GM11168 (cell line): Measurements from ENCODE around the gene FBN2.

ENCODE experiments used
- in situ Hi-C: fragments of 300-500 bp; cut with MboI; formaldehyde crosslinking; loops from one replicate; pipeline ENCODE4 v1.12.0; 2022; ENCODE audit warnings: low sequenced_read_pairs; ENCODE audit not compliant: unreplicated experiment

Gene FBN2

GRCh38 chr5:128397876-128398275 is 140.2 kb downstream of the FBN2 start:
- in situ Hi-C loops = no loop called here

- in situ Hi-C loops = no loop called here
These were observed 143.0 kb downstream of the FBN2 start for GRCh38 chr5:128395073-128395472.

DNA sequence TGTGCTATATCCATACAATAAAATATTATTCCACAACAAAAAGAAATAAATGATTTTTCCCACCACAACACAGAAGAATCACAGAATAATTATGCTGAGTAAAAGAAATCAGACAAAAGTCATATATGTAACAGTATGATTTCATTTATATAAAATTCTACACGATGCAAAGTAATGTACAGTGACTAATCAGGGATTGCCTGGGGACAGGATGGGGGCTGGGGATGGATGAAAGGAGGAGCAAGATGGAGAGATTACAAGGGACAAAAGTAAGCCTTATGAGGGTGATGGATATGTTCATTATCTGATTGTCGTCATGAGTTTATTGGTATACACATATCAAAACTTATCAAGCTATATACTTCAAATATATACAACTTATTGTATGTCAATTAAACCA is 154.0 kb downstream of the FBN2 start:
- in situ Hi-C loops = no loop called here

- in situ Hi-C loops = no loop called here
These were observed 157.7 kb downstream of the FBN2 start for GRCh38 chr5:128380337-128380736.

GRCh38 chr5:128378632-128379031 is 159.4 kb downstream of the FBN2 start:
- in situ Hi-C loops = no loop called here

DNA sequence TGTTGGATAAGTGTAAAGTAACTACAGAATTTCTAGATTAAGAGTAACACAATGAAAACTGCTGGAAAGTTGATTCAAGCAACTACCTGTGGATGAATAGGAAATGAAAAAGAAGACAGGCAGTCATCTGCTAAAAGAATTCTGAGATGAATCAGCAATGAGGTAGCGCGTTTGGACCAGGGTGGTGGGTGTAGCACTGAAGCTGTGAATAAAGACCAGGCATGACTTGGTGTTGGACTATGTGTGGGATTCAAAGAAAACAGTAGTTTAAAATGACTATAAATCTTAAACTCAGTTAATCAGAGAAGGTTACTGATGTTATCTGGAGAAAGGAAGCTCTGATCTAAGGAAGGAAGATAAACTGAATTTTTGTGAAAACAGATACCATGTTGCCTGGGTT is 159.8 kb downstream of the FBN2 start:
- in situ Hi-C loops = no loop called here

GRCh38 chr5:128376577-128376976 is 161.5 kb downstream of the FBN2 start:
- in situ Hi-C loops = no loop called here

DNA sequence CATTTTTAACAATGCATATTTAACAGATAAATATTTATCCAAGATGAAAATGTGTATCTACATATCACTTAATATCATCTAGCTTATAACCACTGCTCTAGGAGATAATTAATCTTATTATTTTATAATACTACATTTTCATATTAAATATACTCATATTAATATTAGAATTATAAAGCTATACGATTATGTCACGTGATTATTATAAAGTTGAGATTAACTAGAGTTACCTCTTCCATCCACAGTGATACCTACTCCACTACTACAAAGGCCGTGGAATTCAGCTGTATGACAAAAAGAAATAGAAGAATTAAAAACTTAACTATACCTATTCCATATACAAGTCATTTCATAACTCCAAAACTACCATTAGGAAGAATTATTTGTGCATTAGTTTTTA is 171.9 kb downstream of the FBN2 start:
- in situ Hi-C loops = no loop called here

- in situ Hi-C loops = no loop called here
These were observed 175.7 kb downstream of the FBN2 start for GRCh38 chr5:128362370-128362769.

DNA sequence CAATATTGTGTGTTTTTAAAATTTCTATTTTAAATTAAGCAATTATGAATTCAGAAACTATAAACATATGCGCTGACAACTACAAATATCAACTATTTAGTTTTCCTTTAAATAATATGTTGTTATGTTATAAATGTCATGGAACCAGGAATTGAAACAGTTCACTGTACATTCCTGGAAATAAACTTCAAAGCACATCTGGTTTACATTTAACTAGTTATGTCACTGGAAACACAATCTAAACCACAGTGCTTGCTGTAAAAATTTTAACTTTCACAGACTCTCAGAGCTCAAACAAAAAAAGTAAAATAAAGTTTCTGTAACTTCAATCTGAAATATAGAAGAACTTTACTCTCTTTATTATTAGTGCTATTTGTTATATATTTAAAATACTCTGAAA is 179.2 kb downstream of the FBN2 start:
- in situ Hi-C loops = no loop called here

DNA sequence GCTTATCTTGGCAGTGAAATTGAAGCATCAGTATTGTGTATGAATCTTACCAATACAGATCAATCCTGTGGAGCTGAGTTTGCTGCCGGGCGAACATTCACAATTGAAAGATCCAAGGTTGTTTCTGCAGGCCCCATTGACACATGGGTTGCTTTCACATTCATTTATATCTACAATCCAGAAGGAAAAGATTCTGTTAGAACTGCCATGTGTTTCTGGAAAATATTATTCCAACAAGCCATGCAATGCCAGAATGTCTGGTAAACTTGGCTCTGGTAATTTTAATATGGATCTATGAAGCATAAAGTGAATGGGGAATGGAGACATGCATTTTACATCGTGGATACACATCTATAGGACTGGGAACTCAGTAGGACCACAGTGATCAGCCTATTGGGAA is 180.8 kb downstream of the FBN2 start:
- in situ Hi-C loops = no loop called here

DNA sequence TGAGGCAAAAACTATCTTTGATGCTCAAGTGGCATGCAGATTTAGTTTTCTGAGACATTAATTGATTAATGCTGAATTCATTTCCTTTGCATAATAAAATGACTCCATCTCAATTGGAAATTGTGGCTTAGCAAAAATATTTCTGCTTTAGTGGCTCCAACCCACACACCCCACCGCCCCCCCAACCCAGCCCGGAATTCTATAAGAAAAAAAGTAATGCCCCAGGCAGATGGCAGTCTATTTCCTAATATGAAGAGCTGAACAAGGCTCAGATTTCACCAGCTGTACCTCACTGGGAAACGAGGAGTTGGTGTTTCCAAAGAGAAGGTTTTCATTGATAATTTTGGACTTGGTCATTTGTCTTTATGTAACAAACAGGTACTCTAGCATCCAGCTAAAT is 182.1 kb downstream of the FBN2 start:
- in situ Hi-C loops = no loop called here

DNA sequence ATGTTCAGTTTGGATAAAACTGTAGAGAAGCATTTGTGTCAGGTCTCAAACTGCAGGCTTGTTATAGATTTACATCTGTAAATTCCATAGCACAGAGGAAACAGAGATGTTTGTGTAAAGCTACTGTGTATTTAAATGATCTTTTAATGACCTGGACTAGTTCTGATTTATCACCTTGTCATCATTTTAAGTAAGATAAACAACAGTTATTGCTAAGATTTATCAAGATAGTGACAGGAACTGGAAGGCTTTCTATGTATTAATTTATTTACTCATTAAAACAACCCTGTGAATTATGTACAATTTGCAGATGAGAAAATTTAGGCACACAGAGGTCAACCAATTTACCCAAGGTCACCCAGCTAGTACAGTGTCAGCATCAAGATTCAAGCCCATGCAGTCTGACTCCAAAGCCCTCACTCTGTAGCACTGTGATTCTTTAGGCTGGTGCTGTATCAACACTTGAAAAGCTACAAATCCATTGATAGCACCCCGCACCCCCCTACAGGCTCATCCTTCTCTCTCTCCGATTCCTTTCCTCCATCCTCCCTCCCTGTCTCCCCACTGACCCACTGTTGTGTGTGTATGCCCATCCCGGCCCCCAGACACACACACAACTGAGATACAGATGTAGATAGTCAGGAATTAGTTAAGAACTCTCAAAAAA is 184.5 kb downstream of the FBN2 start:
- in situ Hi-C loops = no loop called here

GRCh38 chr5:128350705-128351104 is 187.3 kb downstream of the FBN2 start:
- in situ Hi-C loops = no loop called here

DNA sequence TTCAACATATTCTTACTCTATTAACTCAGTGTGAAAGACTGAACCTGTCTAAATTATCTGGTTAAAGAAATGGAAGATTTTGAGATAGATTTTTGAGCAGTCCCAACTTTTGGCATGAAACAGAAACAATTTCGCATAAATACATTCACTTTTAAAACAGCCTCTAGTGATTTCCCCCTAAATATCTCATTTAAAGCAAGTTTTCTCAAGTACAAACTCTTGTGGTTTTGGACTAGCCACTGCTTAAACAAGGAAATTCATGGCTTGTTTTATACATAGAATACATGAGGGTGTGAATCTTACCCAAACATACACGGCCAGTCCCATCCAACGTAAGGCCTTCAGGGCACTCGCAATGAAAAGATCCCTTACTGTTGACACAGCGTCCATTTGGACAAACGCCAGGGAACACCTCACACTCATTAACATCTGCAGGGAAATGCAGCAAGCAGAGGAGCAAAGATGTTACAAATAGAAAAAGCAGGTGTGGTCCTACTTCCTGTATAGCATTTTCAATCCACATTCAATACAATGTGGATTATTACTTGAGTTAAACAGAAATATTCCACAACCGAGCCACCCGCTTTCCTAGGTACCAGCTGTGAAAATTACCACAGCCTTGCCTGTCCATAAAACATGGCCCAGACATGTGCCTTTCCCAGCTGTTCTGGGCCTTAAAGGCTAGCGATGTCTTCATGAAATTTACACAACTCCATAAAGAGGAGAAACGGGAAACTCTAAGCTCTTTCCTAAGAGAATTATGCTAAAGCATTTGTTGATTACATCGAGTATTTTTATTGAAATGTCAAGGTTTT is 188.8 kb downstream of the FBN2 start:
- in situ Hi-C loops = no loop called here

- in situ Hi-C loops = no loop called here
These were observed 192.0 kb downstream of the FBN2 start for GRCh38 chr5:128346038-128346437.

DNA sequence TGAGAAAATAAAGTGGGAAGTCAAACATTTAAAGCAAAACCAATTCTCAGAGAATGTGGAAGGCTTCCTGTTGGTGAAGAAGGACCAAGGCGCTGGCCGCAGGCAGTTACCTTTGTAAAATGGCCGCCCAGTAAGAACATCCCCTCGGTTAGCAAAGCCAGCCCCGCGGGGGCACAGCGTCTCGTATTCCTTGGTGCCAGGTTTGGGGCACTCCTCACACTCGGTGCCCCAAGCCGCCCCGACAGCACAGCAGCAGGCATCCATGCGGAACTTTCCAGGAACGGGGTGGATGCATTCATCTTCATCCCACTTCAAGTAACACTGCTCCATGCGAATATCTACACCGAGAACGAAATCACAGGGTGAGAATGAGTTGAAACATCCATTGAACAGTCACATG is 192.8 kb downstream of the FBN2 start:
- in situ Hi-C loops = no loop called here

DNA sequence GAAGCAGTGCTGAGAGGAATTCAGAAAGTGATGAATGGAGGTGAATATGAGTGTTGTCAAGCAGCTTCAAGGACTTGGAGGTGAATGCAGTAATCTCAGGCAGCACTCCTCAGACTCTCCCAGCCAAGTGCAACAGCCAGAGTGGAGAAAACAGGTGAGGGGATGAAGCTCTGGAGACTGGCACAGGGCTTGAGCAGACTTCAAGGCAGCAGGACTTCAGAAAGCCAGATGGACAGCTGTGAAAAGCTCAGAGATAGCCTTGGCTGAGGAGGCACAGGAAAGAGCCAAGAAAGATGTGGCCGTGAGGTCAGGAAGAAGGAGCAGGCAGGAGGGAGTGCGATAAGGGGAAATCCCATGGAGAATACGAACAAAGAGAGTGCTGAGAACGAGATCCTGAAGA is 194.9 kb downstream of the FBN2 start:
- in situ Hi-C loops = no loop called here

DNA sequence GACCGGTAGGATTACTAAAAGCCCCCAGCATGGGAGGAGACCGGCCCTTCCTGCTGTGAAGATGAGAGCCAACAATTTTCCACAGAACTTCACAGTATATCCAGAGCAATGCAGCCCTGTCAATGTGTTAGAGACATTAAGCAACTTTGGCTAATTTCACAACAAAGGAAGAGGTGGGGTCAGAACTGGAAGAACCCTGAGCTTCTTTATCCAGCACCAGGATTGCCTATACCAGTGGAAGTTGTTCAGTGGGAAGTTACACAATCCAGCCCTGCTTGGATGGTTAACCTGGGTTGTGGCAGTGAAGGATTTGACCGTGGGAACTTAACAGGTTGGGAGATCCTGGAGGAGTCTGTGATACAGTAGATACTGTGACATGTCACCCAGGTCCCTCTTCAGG is 197.0 kb downstream of the FBN2 start:
- in situ Hi-C loops = no loop called here

- in situ Hi-C loops = no loop called here
These were observed 197.4 kb downstream of the FBN2 start for GRCh38 chr5:128340648-128341047.

- in situ Hi-C loops = no loop called here
These were observed 198.5 kb downstream of the FBN2 start for GRCh38 chr5:128339585-128339984.

DNA sequence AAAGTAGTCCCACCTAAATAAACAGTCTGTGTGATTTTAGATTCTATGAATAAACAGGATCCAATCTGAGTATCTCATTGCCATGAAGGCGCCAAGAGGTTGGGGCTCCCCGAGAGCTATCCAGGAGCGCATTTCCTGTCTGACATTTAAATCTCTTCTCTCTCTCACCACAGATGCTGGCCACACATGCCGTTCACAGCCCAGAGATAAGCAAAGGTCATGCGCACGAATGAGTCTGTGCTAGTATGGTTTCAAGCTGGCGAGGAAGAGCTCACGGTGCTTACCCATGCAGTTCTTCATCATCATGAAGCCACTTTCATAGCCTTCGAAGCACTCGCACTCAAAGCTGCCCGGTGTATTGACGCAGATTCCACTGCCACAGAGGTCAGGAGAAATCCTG is 199.4 kb downstream of the FBN2 start:
- in situ Hi-C loops = no loop called here
